Measurements from ENCODE around the gene OR1Q1.
"Not testable (repeated sequence)": the region's sequence is repeated elsewhere in the genome, so short reads cannot be mapped to it uniquely, and the experiment has no call there.

The OR1Q1 gene, protein sequence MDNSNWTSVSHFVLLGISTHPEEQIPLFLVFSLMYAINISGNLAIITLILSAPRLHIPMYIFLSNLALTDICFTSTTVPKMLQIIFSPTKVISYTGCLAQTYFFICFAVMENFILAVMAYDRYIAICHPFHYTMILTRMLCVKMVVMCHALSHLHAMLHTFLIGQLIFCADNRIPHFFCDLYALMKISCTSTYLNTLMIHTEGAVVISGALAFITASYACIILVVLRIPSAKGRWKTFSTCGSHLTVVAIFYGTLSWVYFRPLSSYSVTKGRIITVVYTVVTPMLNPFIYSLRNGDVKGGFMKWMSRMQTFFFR

DNA sequence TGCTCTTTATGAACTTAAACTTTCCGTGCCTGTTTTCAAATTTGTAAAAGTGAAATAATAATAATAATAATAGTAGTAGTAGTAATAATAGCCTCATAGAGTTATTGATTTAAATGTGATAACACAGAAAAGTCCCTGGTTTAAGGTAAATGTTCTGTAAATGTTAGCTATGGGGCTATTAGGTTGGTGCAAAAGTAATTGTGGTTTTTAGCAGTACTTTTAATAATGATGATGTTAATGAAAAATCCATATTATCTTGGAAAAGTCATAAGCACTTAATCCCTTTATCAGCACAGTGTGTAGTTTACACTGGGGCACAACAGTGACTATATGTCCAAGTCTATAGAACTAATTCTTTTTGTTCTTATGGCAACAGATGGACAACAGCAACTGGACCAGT lies at the start of gene OR1Q1:
OR1Q1 (plus strand) TSS at position 377 of the 400 bp plus-strand sequence; CDS start at position 377, 0 bp downstream.
- in situ Hi-C loops (cut with MboI; ENCODE audit: low sequenced_read_pairs) = no loop called here

DNA sequence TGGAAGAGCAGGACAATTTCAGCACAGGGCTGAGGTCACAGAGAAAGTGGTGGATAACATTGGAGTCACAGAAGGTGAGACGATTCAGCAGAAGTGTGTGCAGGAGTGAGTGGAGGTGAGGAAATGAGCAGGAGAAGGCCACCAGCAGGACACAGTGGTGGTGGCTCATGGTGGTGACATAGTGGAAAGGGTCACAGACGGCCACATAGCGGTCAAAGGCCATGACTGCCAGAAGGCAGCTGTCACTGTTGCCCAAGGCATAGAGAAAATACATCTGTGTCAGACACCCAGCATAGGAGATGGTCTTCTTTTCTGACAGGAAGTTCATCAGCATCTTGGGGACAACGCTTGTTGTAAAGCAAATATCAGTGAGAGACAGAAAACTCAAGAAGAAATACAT lies 46.6 kb upstream of the OR1Q1 start:
- in situ Hi-C loops (cut with MboI; ENCODE audit: low sequenced_read_pairs) = no loop called here

DNA sequence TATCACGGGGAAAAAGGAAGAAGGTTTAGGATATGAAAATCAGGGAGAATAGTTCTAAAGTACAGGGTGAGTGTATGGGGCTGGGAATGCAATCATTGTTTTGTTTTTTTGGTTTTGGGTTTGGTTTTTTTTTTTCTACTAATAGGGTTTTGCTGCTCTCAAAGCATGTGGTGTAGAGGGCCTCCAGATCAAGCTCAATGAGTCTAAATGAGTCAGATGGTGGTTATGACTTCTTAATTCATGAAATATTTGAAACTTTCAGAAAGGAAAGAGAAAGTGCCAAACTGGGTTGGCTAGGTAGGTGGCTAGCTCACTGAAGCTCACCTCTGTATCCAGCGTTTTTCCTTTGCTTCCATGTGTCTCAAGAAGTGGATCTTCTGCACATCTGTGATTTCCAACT lies 42.1 kb upstream of the OR1Q1 start:
- in situ Hi-C loops (cut with MboI; ENCODE audit: low sequenced_read_pairs) = no loop called here

DNA sequence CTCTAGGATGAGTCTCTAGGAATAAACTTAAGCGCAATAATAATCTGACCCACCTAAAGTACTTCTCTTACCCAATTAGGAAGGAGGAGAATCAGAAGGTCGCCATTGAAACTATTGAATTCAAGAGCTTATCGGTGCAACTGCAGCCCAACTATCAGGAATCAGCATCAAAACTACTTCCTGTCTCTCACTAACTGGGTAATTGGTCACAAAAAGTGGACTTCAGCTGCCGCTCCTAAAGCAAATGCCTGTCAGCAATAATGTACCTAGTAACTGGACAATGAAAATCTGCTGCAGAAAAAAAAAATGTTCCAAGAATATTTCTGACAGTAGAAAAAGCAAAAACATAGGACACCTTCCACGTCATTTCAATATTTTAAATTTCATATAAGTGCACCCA lies 34.7 kb upstream of the OR1Q1 start:
- in situ Hi-C loops (cut with MboI; ENCODE audit: low sequenced_read_pairs) = no loop called here

DNA sequence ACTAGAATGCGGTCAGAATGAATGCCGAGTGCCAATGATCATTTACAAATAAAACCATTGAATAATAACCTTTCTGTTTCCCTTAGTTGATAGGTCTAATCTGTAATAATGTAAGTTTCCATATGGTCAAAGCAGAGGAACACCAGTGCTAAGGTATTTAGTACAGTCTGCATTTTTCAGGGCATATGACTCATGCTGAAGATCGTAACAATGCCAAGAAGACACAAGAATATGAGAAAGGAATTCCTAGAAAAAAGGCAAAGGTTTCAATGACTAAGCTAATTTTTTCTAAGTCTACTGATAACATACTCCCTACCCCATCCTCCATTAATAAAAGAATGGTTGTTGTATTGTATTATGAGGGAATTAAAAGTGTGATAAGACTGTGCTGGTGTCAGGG lies 34.2 kb upstream of the OR1Q1 start:
- in situ Hi-C loops (cut with MboI; ENCODE audit: low sequenced_read_pairs) = no loop called here

DNA sequence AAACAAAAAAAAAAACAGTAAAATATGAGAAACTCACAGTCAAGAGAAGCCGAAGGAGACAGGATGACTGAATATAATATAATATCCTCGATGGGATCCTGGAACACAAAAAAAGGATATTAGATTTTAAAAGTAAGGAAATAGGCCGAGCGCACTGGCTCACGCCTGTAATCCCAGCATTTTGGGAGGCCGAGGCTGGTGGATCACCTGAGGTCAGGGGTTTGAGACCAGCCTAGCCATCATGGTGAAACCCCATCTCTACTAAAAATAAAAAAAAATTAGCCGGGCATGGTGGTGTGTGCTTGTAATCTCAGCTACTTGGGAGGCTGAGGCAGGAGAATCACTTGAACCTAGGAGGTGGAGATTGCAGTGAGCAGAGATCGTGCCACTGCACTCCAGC lies 31.3 kb upstream of the OR1Q1 start, which contains the start of gene OR1L8:
OR1L8 (minus strand) TSS at position 101 of the 400 bp plus-strand sequence. CDS start 14,907 bp downstream, outside the sequence.
- in situ Hi-C loops (cut with MboI; ENCODE audit: low sequenced_read_pairs) = not testable (repeated sequence)

DNA sequence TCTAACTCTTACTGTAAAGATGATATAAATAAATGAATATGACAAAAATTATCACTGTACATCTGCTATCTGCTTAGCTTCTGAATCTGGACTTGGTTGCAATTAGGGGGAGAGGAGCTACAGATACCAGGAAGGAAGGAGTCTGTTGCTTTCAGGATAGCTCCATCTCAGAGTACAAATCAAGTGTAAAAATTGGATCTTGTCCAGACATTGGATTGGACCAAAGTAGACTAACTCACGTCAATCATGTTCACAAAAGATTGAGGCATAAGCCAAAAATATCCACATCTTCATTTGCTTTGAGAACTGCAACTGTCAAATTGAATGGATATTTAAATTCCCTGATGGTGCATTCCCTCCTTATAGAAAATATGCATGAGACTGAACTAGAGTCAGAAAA lies 8.8 kb upstream of the OR1Q1 start:
- in situ Hi-C loops (cut with MboI; ENCODE audit: low sequenced_read_pairs) = no loop called here

DNA sequence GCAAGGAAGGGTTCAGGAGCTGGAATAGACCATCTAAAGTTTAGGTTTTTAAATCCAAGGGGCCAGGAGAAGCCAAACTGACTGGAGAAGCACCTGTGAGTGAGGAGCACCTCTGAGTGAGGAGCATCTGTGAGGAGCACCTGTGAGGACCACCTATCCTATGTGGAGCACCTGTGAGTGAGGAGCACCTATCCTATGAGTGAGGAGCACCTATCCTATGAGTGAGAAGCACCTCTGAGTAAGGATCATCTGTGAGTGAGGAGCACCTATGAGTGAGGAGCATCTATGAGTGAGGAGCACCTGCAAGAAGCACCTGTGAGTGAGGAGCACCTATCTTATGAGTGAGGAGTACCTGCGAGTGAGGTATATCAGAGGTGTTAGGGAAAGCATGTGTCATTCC lies 8.0 kb upstream of the OR1Q1 start:
- in situ Hi-C loops (cut with MboI; ENCODE audit: low sequenced_read_pairs) = no loop called here

DNA sequence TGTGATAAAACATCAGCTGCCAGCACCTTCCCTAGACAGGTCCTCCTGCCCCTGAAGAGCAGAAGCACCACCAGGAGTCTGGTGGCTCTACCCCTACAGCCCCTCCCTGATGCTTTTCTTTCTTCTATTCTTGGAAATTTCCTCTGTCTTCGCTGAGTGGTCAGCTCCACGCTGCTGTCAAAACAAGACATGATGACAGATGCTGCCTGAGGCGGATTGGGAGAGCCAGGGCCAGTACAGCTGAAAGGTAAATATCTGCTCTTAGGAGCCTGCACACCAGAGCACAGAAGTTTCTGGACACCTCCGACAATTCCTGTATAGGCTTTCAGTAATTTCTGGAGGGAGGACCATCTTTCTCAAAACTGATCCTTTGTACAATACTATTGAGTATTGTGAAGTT lies 4.7 kb upstream of the OR1Q1 start:
- in situ Hi-C loops (cut with MboI; ENCODE audit: low sequenced_read_pairs) = no loop called here

DNA sequence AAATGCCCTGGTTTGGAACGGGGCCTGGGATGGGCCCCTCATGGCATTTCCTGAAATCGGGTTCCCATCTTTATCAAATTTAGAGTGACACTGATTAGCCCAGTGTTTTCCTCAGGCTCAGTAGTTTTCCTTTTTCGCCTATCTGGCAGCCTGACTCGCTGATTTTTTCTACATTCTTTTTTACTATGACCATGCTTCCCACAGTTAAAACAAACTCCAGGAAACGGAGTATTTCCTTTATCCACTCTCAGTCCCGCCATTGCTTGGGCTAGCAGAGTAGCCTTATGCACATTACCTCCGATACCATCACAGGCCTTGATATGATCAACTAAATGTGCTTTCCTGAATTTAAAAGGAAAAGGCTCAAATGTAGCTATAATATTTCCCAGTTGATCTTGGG lies 5.5 kb downstream of the OR1Q1 start:
- in situ Hi-C loops (cut with MboI; ENCODE audit: low sequenced_read_pairs) = no loop called here

DNA sequence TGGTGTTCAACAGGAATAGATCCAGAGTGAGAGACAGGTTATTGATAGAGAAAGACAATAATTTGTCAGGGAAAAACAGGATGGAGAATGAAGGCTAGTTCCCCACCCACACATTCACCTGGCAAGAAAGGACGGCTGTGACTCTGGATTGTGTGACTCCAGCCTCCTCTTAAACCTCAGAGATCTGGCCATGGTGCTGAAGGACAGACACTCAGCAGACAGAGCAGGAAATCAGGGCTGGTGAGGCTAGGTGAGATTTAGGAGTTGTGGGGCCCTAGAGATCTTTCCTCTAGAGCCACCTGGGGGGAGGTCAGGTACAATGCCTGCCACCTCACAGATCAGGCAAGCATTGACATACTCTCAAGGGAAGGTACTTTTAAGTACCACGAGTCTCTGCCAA lies 27.7 kb downstream of the OR1Q1 start:
- in situ Hi-C loops (cut with MboI; ENCODE audit: low sequenced_read_pairs) = no loop called here

DNA sequence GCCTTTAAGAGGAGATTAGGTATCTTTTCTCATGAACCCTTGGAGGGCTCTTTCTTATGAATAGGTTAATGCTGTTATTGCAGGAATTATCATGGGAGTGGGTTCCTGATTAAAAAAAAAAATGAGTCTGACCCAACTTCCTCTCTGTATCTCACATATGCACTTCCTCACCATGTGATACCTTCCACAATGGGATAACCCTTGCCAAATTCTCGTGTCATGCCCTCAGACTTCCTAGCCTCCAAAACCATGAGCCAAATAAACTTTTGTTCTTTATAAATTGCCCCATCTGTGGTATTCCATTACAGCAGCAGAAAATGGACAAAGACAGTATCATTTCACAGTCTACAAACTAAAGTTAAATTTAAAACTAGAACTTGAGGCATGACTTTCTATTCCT lies 41.8 kb downstream of the OR1Q1 start:
- in situ Hi-C loops (cut with MboI; ENCODE audit: low sequenced_read_pairs) = no loop called here

DNA sequence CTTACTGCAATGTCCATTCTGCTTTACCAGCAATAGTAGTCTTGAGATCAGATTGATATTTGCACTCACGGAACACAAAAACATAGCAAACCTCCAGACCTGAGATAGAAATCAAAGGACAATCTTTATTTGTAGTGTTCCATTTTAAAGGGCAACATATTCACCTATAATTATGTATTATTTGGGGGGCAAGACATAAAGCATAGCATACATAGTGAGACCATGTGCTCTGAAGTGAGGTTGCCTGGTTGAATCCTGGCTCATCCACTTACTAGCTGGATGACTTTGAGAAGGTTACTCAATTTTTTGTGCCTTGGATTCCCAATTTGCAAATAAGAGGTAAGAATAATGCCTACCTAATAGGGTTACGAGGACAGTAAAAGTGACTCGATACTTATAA lies 43.0 kb downstream of the OR1Q1 start, which contains the start of gene OR1B1:
OR1B1 (minus strand) TSS at position 101 of the 400 bp plus-strand sequence.
- in situ Hi-C loops (cut with MboI; ENCODE audit: low sequenced_read_pairs) = no loop called here

DNA sequence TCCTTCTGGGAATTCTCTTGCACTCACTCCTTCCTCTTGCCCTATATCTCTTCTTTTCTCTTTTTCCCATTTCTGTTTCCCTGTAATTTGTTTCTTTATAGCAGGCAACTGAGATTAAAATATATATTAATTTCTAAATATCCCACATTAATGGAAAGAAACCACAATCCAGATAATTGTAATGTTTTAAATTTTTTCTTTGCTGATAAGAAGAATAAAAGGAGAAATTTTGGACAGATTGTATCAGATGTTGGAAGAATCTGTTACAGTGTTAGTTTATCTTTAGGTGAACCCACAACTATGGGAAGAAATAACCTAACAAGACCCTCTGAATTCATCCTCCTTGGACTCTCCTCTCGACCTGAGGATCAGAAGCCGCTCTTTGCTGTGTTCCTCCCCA lies 46.9 kb downstream of the OR1Q1 start, which contains the start of gene OR1L1:
OR1L1 (plus strand) TSS at position 301 of the 400 bp plus-strand sequence; CDS start at position 301, 0 bp downstream.
- in situ Hi-C loops (cut with MboI; ENCODE audit: low sequenced_read_pairs) = no loop called here

All from HL-60/S4 (cell line).